Measurements from ENCODE around the gene HK3. TPM values are rescaled to one million over a fixed set of nuclear protein-coding genes. Genes with fewer than 3 reads are reported as not detected.

HK3 gene
- total and polyA plus RNA-seq, 9 of the 15 experiments (the other 6 are each of a cell fraction or from before 2014, with no cell fraction given), result 0.16 TPM; not detected in 8

- TF ChIP-seq ZNF609 (CRISPR knock-in tag; IDR thresholded peaks at IDR 0.05; ENCODE audit: borderline replicate concordance), result peak; percentile 99
- TF ChIP-seq RB1 (IDR thresholded peaks at IDR 0.05; ENCODE audit: low read depth), result peak; percentile 92
- TF ChIP-seq EP400 (IDR thresholded peaks at IDR 0.05), result no peak
- peak; percentile 93 to 98 for TF ChIP-seq ZNF639 (CRISPR knock-in tag; conservative IDR thresholded peaks at IDR 0.05 in 1 of 2, IDR thresholded peaks at IDR 0.05 in 1 of 2)
- peak; percentile 97 for TF ChIP-seq TFAP4 (CRISPR knock-in tag; IDR thresholded peaks at IDR 0.05; ENCODE audit: borderline replicate concordance)
- no peak for TF ChIP-seq SIRT6 (IDR thresholded peaks at IDR 0.05; ENCODE audit: low read depth, low read length)
- TF ChIP-seq MXI1 (IDR thresholded peaks at IDR 0.05; ENCODE audit: low read depth, low read length), result peak; percentile 99
- no peak for TF ChIP-seq NR2C1 (IDR thresholded peaks at IDR 0.05)
- peak; percentile 74 for TF ChIP-seq NR2C1 (tag; IDR thresholded peaks at IDR 0.05)
- TF ChIP-seq ZNF282 (CRISPR knock-in tag; IDR thresholded peaks at IDR 0.05), result peak; percentile 99
- TF ChIP-seq ZSCAN32 (CRISPR knock-in tag; IDR thresholded peaks at IDR 0.05), result no peak; the same call in 1 of the 2 replicates
- peak; percentile 100 for TF ChIP-seq ATF6 (CRISPR knock-in tag; IDR thresholded peaks at IDR 0.05)
- TF ChIP-seq DIDO1 (tag; IDR thresholded peaks at IDR 0.05; ENCODE audit: low read depth), result no peak
- peak; percentile 67; the same call in 1 of the 2 replicates for TF ChIP-seq ZNF143 (CRISPR knock-in tag; IDR thresholded peaks at IDR 0.05)
- TF ChIP-seq RHOXF2B (CRISPR knock-in tag; conservative IDR thresholded peaks at IDR 0.05), result no peak
- TF ChIP-seq JUND (IDR thresholded peaks at IDR 0.05; ENCODE audit: borderline replicate concordance, low read depth, low read length), result peak; percentile 52; the same call in 1 of the 2 replicates
- TF ChIP-seq JUND (tag; IDR thresholded peaks at IDR 0.05; ENCODE audit: borderline replicate concordance, low read depth, low read length), result peak; percentile 70; the same call in 1 of the 3 replicates
- TF ChIP-seq JUN (IDR thresholded peaks at IDR 0.05; ENCODE audit: borderline replicate concordance, low read depth, low read length), result no peak
- TF ChIP-seq JUN (CRISPR knock-in tag; IDR thresholded peaks at IDR 0.05; ENCODE audit: borderline replicate concordance), result peak; percentile 99
- no peak for TF ChIP-seq ZNF324 (CRISPR knock-in tag; IDR thresholded peaks at IDR 0.05)
These were observed 61.4 kb downstream of the HK3 start (continued) for GRCh38 chr5:176837707-176838115.

Data from K562 (cell line).